Keratinocyte (primary cell): Measurements from ENCODE around the gene PHF23.

Experiments
- CTCF ChIP-seq, 3 experiments: IDR thresholded peaks in 1 of 3; conservative IDR thresholded peaks in 1 of 3; optimal IDR thresholded peaks in 1 of 3; 2 replicates in 2 of 3; 3 replicates in 1 of 3; pipeline versions ENCODE3 to v1.5.1; 2011; ENCODE audit warnings: low read length in 3 of 3, mild to moderate bottlenecking in 3 of 3, moderate library complexity in 2 of 3, control low read depth in 1 of 3, inconsistent platforms in 1 of 3; ENCODE audit not compliant: insufficient read depth in 2 of 3; ENCODE audit errors: extremely low read depth in 1 of 3
- EZH2 ChIP-seq: IDR thresholded peaks from one replicate; pipeline ENCODE4 v1.6.1; 2012; ENCODE audit warnings: inconsistent platforms, mild to moderate bottlenecking, low read length, moderate library complexity

- TF ChIP-seq CTCF (optimal IDR thresholded peaks at IDR 0.05 in 1 of 3, IDR thresholded peaks at IDR 0.05 in 1 of 3, conservative IDR thresholded peaks at IDR 0.05 in 1 of 3; ENCODE audit: extremely low read depth in 1 of 3, insufficient read depth in 2 of 3, low read length in 3 of 3) = no peak
- TF ChIP-seq EZH2 = no peak
These were observed 40.2 kb upstream of the PHF23 start for GRCh38 chr17:7279448-7279847.
